B cell (primary cell): Measurements from ENCODE around the gene RNF167. TPM values are rescaled to one million over a fixed set of nuclear protein-coding genes. Genes with fewer than 3 reads are reported as not detected.

Experiments
- ATAC-seq: fragments of 200-7000 bp; cut with Tn5 transposase; one replicate; pipeline ENCODE4 v1.10.0; 2021; ENCODE audit warnings: low read depth, mild to moderate bottlenecking, moderate number of reproducible peaks, moderate library complexity
- CTCF ChIA-PET: fragments of 350-600 bp; sonication (Branson Sonifier 250); formaldehyde crosslinking; loops from one replicate; lab custom pipeline; 2021; ENCODE audit warnings: antibody characterized with exemption, inconsistent platforms; lab: Charles Lee
- POLR2A ChIA-PET: fragments of 350-600 bp; sonication (Branson Sonifier 250); formaldehyde crosslinking; loops from one replicate; lab custom pipeline; 2021; ENCODE audit warnings: antibody characterized with exemption; lab: Charles Lee
- DNase-seq: peaks from one replicate; pipeline ENCODE4 v3.0.0; 2013
- H2AFZ ChIP-seq: 2 replicates; pipeline ENCODE4 v1.6.1; 2012; ENCODE audit warnings: mild to moderate bottlenecking, low read depth, low read length; ENCODE audit not compliant: insufficient read depth, poor library complexity, severe bottlenecking
- H3K27ac ChIP-seq, 2 donors: 1 replicate in 1 of 2; 2 replicates in 1 of 2; pipeline ENCODE4 v1.5.1; 2012 to 2013; ENCODE audit warnings: low read length in 2 of 2, mild to moderate bottlenecking in 2 of 2, moderate library complexity in 1 of 2
- H3K27me3 ChIP-seq, 4 experiments: fragments of 200-600 bp in 1 of 4; sonication (generic) in 1 of 4; replicated peaks in 1 of 4; 1 replicate in 2 of 4; 2 replicates in 2 of 4; pipeline versions ENCODE4 v1.6.1 to v1.7.0; 2013 to 2016; ENCODE audit warnings: low read length in 3 of 4, mild to moderate bottlenecking in 2 of 4, mixed read lengths in 1 of 4, moderate library complexity in 1 of 4; ENCODE audit not compliant: insufficient read depth in 4 of 4, control insufficient read depth in 3 of 4; ENCODE audit errors: control extremely low read depth in 1 of 4
- H3K36me3 ChIP-seq, 2 experiments: replicated peaks in 1 of 2; 1 replicate in 1 of 2; 2 replicates in 1 of 2; pipeline versions ENCODE4 v1.6.1 to v1.7.1; 2013; ENCODE audit warnings: low read length in 1 of 2; ENCODE audit not compliant: insufficient read depth in 2 of 2, control insufficient read depth in 1 of 2; ENCODE audit errors: control extremely low read depth in 1 of 2, extremely low read depth in 1 of 2
- H3K4me1 ChIP-seq, 2 donors: fragments of 200-600 bp in 1 of 2; sonication (generic) in 1 of 2; 1 replicate in 1 of 2; 2 replicates in 1 of 2; pipeline versions ENCODE4 v1.5.1 to v1.6.1; 2013 to 2017; ENCODE audit warnings: low read length in 2 of 2; ENCODE audit not compliant: control insufficient read depth in 2 of 2, insufficient read depth in 2 of 2
- H3K4me2 ChIP-seq: replicated peaks from 2 replicates; pipeline ENCODE3; 2012; ENCODE audit warnings: mild to moderate bottlenecking, low read depth, low read length; ENCODE audit not compliant: poor library complexity, severe bottlenecking
- H3K4me3 ChIP-seq, 5 experiments: fragments of 200-600 bp in 1 of 5; sonication (generic) in 1 of 5; 1 replicate in 3 of 5; 2 replicates in 2 of 5; pipeline versions ENCODE4 v1.5.1 to v1.7.0; 2011 to 2016; ENCODE audit warnings: low read length in 4 of 5, mild to moderate bottlenecking in 4 of 5, low read depth in 2 of 5, control low read depth in 1 of 5, moderate library complexity in 1 of 5; ENCODE audit not compliant: insufficient read depth in 1 of 5; ENCODE audit errors: control extremely low read depth in 1 of 5, extremely low read depth in 1 of 5
- H3K79me2 ChIP-seq: fragments of 200-600 bp; sonication (generic); one replicate; pipeline ENCODE4 v1.6.0; 2016; ENCODE audit warnings: low read length; ENCODE audit not compliant: control insufficient read depth, insufficient read depth
- H3K9ac ChIP-seq: fragments of 200-600 bp; sonication (generic); 2 replicates; pipeline ENCODE4 v1.6.1; 2017; ENCODE audit warnings: mild to moderate bottlenecking, low read length, moderate library complexity
- H3K9me3 ChIP-seq, 3 donors: one replicate each; pipeline versions ENCODE4 v1.6.1 to v1.7.1; 2013; ENCODE audit warnings: low read length in 2 of 3; ENCODE audit not compliant: control insufficient read depth in 2 of 3, insufficient read depth in 1 of 3; ENCODE audit errors: control extremely low read depth in 1 of 3
- H4K20me1 ChIP-seq: 2 replicates; pipeline ENCODE4 v1.6.0; 2012; ENCODE audit warnings: mild to moderate bottlenecking, low read length; ENCODE audit not compliant: insufficient read depth, control insufficient read depth, poor library complexity, severe bottlenecking
- H3K27ac Mint-ChIP-seq: one replicate; pipeline ENCODE4 v1.8.0; 2021; ENCODE audit warnings: mixed read lengths
- H3K27me3 Mint-ChIP-seq: one replicate; pipeline ENCODE4 v1.8.0; 2021; ENCODE audit warnings: mixed read lengths
- H3K4me1 Mint-ChIP-seq: one replicate; pipeline ENCODE4 v1.8.0; 2021; ENCODE audit warnings: mixed read lengths
- H3K4me3 Mint-ChIP-seq: one replicate; pipeline ENCODE4 v1.8.0; 2021; ENCODE audit warnings: mixed read lengths
- H3K9me3 Mint-ChIP-seq: one replicate; pipeline ENCODE4 v1.8.0; 2022; ENCODE audit warnings: mixed read lengths; ENCODE audit not compliant: insufficient read depth
- CTCF ChIP-seq: fragments of 200-600 bp; IDR thresholded peaks from one replicate; pipeline ENCODE4 v1.8.0; 2022; ENCODE audit warnings: antibody characterized with exemption, mild to moderate bottlenecking
- EZH2 ChIP-seq: IDR thresholded peaks from 2 replicates; pipeline ENCODE4 v1.6.1; 2012; ENCODE audit warnings: borderline replicate concordance, low read depth, mild to moderate bottlenecking, moderate library complexity, low read length; ENCODE audit not compliant: insufficient read depth, poor library complexity, severe bottlenecking
- WGBS: methylation state at CpG from one replicate; pipeline ENCODE4 v1.1.5; 2013; ENCODE audit warnings: missing lambda C conversion rate; ENCODE audit not compliant: insufficient coverage; 5-methylcytosine and 5-hydroxymethylcytosine counted together
- intact Hi-C: fragments of 100-400 bp; cut with micrococcal nuclease; formaldehyde crosslinking; loops from one replicate; pipeline ENCODE4 v1.10.0; 2022
- polyA plus RNA-seq: library from polyadenylated mRNA; depleted of rRNA; stranded (reverse); fragments of >200 nt; gene quantifications from 2 replicates; pipeline ENCODE4 v1.2.3, GENCODE V29; 2012
- total RNA-seq, 2 donors: library from RNA; stranded (reverse); fragments of 120-200 nt in 1 of 2; gene quantifications; 1 replicate in 1 of 2; 2 replicates in 1 of 2; pipeline versions ENCODE4 v1.2.3 to v1.2.4, GENCODE V29; 2013 to 2022

RNF167 gene
- total and polyA plus RNA-seq, 2 donors (not counting 1 experiment from before 2014, with no cell fraction given): 143 to 186 TPM

DNA sequence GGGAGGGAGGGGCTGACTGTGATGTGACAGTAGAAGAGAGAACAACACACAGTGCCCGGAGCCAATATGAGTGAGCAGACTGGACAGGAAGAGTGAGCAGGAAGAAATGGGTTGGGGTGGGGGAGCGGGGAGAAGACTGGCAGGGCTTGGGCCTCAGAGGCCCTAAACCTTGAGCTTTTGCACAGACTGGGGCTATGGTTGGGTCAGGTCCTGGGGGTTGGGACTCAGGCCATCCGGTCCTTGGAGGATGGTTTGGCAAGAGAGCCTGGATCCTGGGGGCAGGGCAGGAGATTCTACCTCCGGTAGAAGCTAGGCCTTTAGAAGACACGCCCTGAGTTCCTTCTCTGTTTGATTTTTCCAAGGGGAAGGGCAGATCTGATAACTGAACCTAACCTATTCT lies 46.3 kb downstream of the RNF167 start:
- ChIA-PET CTCF (interaction anchor here (0.7 to 5.9 kb wide), 12 partner anchors 8 to 84 kb away, joined by 3 to 35 read pairs (median 4); partner anchors contain the start of genes CHRNE, INCA1, KIF1C and RNF167), POLR2A (interaction anchor here (1.0 to 3.1 kb wide), 5 partner anchors 11 to 77 kb away, joined by 6 to 11 read pairs (median 8); partner anchors contain the start of genes INCA1, KIF1C, RNF167 and SLC25A11)
- H3K4me3 ChIP-seq: peak overlapping the region in 4 of 5 experiments; percentile 70 to 96 (median 82)
- H3K27me3 ChIP-seq: no peaks in the 10 kb centered on the region
- H3K27me3 Mint-ChIP-seq: no peaks in the 10 kb centered on the region
- H3K9me3 Mint-ChIP-seq: no peaks in the 10 kb centered on the region
- H3K4me1 Mint-ChIP-seq: peaks cover 40% of the 10 kb centered on the region
- peak overlapping the region; percentile 96 for H2AFZ ChIP-seq
- H3K79me2 ChIP-seq: peaks cover 6% of the 10 kb centered on the region
- TF ChIP-seq CTCF: no peak
- TF ChIP-seq EZH2: no peak
- WGBS: 81% methylated on average over 4 of the region's 5 CpGs
- peaks cover 21 to 28% of the 10 kb centered on the region in 2 donors for H3K4me1 ChIP-seq
- H3K4me2 ChIP-seq: peak overlapping the region; percentile 95
- intact Hi-C loops: loop anchor here (5.0 kb wide), 1 partner anchor 126 kb away; the partner anchor contains the start of gene ZNF232
- peak overlapping the region; percentile 88 for H3K9ac ChIP-seq
- no peaks in the 10 kb centered on the region for H4K20me1 ChIP-seq
- peak overlapping the region; percentile 90 for H3K27ac Mint-ChIP-seq
- H3K9me3 ChIP-seq: no peaks in the 10 kb centered on the region
- no peak for ATAC-seq
- no peak for DNase-seq
- peaks cover 0 to 15% of the 10 kb centered on the region in 2 experiments for H3K36me3 ChIP-seq
- H3K4me3 Mint-ChIP-seq: peak overlapping the region; percentile 91
- H3K27ac ChIP-seq: peak overlapping the region; percentile 84 to 90
